Mucosa of descending colon (tissue), 3 donors: ENCODE data around the gene SNX3. TPM values are rescaled to one million over a fixed set of nuclear protein-coding genes. Genes with fewer than 3 reads are reported as not detected.

Experiments
- ATAC-seq: fragments of 200-7000 bp; cut with Tn5 transposase; one replicate; pipeline ENCODE4 v1.9.1; 2020; ENCODE audit warnings: mild to moderate bottlenecking, moderate library complexity
- DNase-seq, 3 donors: peaks; one replicate each; pipeline ENCODE4 v3.0.0-alpha.2; 2020
- H3K36me3 ChIP-seq: fragments of 200-600 bp; one replicate; pipeline ENCODE4 v1.8.0; 2021; ENCODE audit warnings: low read depth, mild to moderate bottlenecking
- H3K4me1 ChIP-seq: fragments of 200-600 bp; one replicate; pipeline ENCODE4 v1.8.0; 2021; ENCODE audit warnings: low read depth, mild to moderate bottlenecking
- H3K4me3 ChIP-seq: fragments of 200-600 bp; one replicate; pipeline ENCODE4 v1.8.0; 2021; ENCODE audit warnings: mild to moderate bottlenecking
- H3K9me3 ChIP-seq: fragments of 200-600 bp; one replicate; pipeline ENCODE4 v1.8.0; 2021; ENCODE audit warnings: mild to moderate bottlenecking
- intact Hi-C, 2 donors: fragments of 100-400 bp; cut with DNase I in 1 of 2; cut with micrococcal nuclease in 1 of 2; formaldehyde crosslinking; loops; one replicate each; pipeline versions ENCODE4 v1.11.0 to v1.11.1; 2022; cut with DNase I, micrococcal nuclease
- total RNA-seq, 3 donors: library from RNA; stranded (reverse); fragmentation: NEBNext Ultra II Directional in 2 of 3; extraction: Animal tissue kit (Norgen Biotek cat#: 25700) in 2 of 3; gene quantifications; one replicate each; pipeline versions ENCODE4 v1.2.1 to v1.2.4, GENCODE V29; 2021 to 2023
- TF ChIP-seq, protein P1 (sequence below): fragments of 200-600 bp; IDR thresholded peaks from one replicate; pipeline ENCODE4 v1.8.0; 2022; ENCODE audit warnings: antibody characterized with exemption, mild to moderate bottlenecking
- donor health status: DM: no; HTN: no; CAD: no; lungs with moderate emphysema.
- donor health status: DM: no; HTN: no; CAD: no.
- donor health status: DM: no; HTN: yes; CAD: no.

SNX3 gene
- total RNA-seq, 3 donors from 2014 or later = 97.8 to 139 (median 103) TPM

DNA sequence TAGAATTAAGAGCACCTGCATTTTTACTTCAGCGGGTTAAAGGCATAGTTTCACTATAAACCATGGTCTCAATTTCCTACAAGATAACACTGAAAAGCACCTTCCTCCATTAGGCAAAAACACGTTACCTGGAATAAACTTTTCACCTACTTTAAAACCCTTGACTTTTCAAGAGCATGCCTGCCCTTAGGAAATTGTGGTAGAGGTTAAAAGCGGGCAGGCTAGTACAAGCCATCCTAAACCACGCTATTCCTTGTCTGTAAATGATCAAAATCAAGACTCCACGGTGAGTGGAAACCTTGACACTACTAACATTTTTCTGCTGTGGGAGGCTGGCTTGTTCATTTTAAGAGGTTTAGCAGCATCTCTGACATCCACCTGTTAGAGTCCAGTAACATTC is 51.1 kb downstream of the SNX3 start:
- TF ChIP-seq, protein P1, sequence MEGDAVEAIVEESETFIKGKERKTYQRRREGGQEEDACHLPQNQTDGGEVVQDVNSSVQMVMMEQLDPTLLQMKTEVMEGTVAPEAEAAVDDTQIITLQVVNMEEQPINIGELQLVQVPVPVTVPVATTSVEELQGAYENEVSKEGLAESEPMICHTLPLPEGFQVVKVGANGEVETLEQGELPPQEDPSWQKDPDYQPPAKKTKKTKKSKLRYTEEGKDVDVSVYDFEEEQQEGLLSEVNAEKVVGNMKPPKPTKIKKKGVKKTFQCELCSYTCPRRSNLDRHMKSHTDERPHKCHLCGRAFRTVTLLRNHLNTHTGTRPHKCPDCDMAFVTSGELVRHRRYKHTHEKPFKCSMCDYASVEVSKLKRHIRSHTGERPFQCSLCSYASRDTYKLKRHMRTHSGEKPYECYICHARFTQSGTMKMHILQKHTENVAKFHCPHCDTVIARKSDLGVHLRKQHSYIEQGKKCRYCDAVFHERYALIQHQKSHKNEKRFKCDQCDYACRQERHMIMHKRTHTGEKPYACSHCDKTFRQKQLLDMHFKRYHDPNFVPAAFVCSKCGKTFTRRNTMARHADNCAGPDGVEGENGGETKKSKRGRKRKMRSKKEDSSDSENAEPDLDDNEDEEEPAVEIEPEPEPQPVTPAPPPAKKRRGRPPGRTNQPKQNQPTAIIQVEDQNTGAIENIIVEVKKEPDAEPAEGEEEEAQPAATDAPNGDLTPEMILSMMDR = no peak
- H3K36me3 ChIP-seq = no peaks in the 10 kb centered on the region
- H3K4me3 ChIP-seq = no peak overlapping the region
- no peak for ATAC-seq
- intact Hi-C loops = no loop called here
- H3K9me3 ChIP-seq = no peaks in the 10 kb centered on the region
- DNase-seq = no peak
- no peaks in the 10 kb centered on the region for H3K4me1 ChIP-seq

DNA sequence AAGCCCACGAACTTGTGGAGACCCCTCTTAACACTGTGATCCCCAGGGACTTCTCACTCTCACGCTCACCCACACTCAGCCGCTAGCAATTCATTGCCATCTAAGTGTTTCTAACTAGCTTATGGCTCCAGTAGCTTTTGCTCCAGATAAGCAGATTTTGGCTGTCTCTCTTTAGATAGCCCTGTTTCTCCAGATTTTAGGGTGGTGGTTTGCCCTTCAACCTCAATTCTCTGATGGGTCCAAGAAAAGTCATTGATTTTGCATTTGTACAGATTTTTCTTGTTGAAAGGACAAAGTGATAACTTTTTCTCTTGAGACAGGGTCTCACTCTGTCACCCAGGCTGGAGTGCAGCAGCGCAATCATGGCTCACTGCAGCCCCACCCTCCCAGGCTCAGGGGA is 53.8 kb downstream of the SNX3 start:
- H3K36me3 ChIP-seq = no peaks in the 10 kb centered on the region
- no peaks in the 10 kb centered on the region for H3K9me3 ChIP-seq
- TF ChIP-seq, protein P1 = no peak
- intact Hi-C loops = no loop called here
- DNase-seq = no peak
- H3K4me3 ChIP-seq = no peak overlapping the region
- no peaks in the 10 kb centered on the region for H3K4me1 ChIP-seq
- ATAC-seq = no peak

DNA sequence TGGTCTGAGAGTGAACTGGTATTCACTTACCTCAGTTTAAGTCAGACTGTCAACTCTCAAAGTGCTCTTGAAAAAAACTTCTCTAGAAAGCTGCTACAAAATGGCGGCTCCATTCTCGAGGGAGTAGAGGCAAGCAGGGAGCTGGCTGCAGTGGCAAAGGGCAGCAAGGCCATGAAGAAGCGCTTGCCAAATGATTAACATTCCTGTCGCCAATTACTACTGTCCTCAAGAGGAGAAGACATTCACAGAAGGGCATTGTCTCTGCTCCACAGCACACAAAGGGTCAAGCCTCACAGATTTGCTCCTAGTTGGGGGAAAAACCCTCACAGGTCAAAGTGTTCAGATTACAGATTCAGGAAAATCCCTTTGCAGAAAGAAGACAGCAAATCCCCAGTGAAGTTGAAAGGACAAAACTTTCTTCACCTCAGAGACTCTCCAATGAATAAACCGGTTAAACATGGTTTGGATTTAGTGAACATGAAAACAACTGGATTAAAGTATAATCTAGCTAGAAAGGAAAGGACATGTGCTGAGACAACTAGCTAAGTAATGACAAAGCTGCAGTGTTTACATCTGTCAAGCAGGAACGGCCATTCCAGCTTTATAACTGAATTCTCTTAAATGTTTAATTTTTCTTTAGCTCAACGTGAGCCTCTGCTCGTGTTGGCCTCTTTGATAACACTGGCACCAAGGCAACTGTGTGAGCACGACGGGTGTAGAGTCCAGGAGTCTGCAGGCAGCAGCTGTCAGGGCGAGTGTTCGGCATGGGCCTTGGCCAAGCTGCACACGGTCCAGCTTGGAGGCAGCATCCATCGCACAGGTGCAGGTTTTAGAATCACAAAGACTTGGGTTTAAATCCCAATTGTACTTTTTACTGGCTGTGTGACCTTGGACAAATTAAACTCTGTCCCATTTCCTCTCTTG is 57.4 kb downstream of the SNX3 start:
- Histone ChIP-seq H3K4me3 (no peak overlapping the region), H3K9me3 (no peaks in the 10 kb centered on the region), H3K4me1 (no peaks in the 10 kb centered on the region), H3K36me3 (no peaks in the 10 kb centered on the region)
- ATAC-seq = no peak
- TF ChIP-seq, protein P1 = no peak
- no peak for DNase-seq
- intact Hi-C loops = no loop called here

DNA sequence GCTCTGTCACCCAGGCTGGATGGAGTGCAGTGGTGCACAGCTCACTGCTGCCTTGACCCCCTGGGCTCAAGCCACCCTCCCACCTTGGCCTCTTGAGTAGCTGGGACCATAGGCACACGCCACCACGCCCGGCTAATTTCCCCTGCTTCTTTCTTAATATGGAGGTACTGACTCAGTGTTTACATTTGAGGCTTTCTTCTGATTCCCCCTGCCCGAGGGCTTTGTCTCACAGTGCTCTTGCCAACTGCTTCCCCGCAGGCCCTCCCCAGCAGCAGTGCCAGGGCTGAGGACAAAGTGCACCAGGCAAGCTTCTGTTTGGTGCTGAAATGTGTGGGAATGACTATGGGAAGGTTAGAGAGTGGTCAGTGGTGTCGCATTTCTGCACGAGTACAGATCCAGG is 60.2 kb downstream of the SNX3 start:
- intact Hi-C loops = no loop called here
- DNase-seq (no peak), ATAC-seq (no peak)
- Histone ChIP-seq H3K36me3 (no peaks in the 10 kb centered on the region), H3K4me1 (no peaks in the 10 kb centered on the region), H3K4me3 (no peak overlapping the region), H3K9me3 (no peaks in the 10 kb centered on the region)
- TF ChIP-seq, protein P1 = no peak

DNA sequence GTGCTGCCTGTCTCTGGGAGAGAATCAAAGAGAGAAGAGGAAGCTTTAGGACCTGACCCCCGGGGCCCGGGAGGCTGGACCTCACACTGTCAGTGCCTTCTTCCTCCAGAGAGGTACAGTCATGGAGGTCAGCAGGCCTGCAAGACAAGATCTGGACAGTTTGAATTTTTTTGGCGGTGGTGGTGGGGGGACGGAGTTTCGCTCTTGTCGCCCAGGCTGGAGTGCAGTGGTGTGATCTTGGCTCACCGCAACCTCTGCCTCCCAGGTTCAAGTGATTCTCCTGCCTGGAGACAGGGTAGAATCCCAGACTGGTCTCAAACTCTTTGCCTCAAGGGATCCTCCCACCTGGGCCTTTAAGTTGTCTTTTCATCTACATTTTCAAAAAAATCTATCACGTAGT is 60.7 kb downstream of the SNX3 start:
- Histone ChIP-seq H3K36me3 (no peaks in the 10 kb centered on the region), H3K4me3 (no peak overlapping the region), H3K4me1 (no peaks in the 10 kb centered on the region), H3K9me3 (no peaks in the 10 kb centered on the region)
- DNase-seq (no peak), ATAC-seq (no peak)
- TF ChIP-seq, protein P1 = no peak
- intact Hi-C loops = no loop called here
